Smooth muscle cell of the brain vasculature (primary cell): Measurements from ENCODE around the gene POGLUT2.

Experiments used
- DNase-seq: peaks from one replicate; pipeline ENCODE4 v3.0.0-alpha.2; 2012; ENCODE audit warnings: low read depth, low spot score

POGLUT2 gene

GRCh38 chr13:102769679-102770078 is 29.1 kb downstream of the POGLUT2 start:
- no peak for DNase-seq

GRCh38 chr13:102768909-102769308 is 29.9 kb downstream of the POGLUT2 start:
- DNase-seq, result no peak

GRCh38 chr13:102763741-102764140 is 35.0 kb downstream of the POGLUT2 start:
- no peak for DNase-seq

GRCh38 chr13:102761071-102761470 is 37.7 kb downstream of the POGLUT2 start:
- no peak for DNase-seq

GRCh38 chr13:102758842-102759241 is 39.9 kb downstream of the POGLUT2 start:
- no peak for DNase-seq

- no peak for DNase-seq
Observed at GRCh38 chr13:102757006-102757405, 41.8 kb downstream of the POGLUT2 start.

- DNase-seq, result no peak
Observed at GRCh38 chr13:102751886-102752285, 46.9 kb downstream of the POGLUT2 start.

- DNase-seq, result no peak
Observed at GRCh38 chr13:102742506-102742905, 56.3 kb downstream of the POGLUT2 start.

- DNase-seq, result no peak
Observed at GRCh38 chr13:102742101-102742500, 56.7 kb downstream of the POGLUT2 start.
